ENCODE data around the gene KRTAP1-4. TPM values are rescaled to one million over a fixed set of nuclear protein-coding genes. Genes with fewer than 3 reads are reported as not detected.
"Not testable (repeated sequence)": the region's sequence is repeated elsewhere in the genome, so short reads cannot be mapped to it uniquely, and the experiment has no call there.

KRTAP1-4 gene
- total RNA-seq, 1 donor from 2014 or later, result not detected

- Mint-ChIP-seq H3K4me1 (ENCODE audit: low read depth) (peaks cover 8% of the 10 kb centered on the region), H3K9me3 (ENCODE audit: low read depth) (peaks cover 10% of the 10 kb centered on the region), H3K27me3 (ENCODE audit: low read depth) (no peaks in the 10 kb centered on the region), H3K4me3 (ENCODE audit: unreplicated experiment) (no peak overlapping the region), H3K27ac (ENCODE audit: unreplicated experiment) (no peak overlapping the region), H3K36me3 (ENCODE audit: low read depth) (peaks cover 3% of the 10 kb centered on the region)
- TF ChIP-seq CTCF (IDR thresholded peaks at IDR 0.05), result no peak
- no peak for DNase-seq (ENCODE audit: low spot score)
These were observed 24.0 kb upstream of the KRTAP1-4 start for GRCh38 chr17:41054025-41054424.

GRCh38 chr17:41052566-41052965 is 22.6 kb upstream of the KRTAP1-4 start:
- no peak for DNase-seq (ENCODE audit: low spot score)
- Mint-ChIP-seq H3K27ac (ENCODE audit: unreplicated experiment) (no peak overlapping the region), H3K4me3 (ENCODE audit: unreplicated experiment) (no peak overlapping the region)

GRCh38 chr17:41049110-41049509 is 19.1 kb upstream of the KRTAP1-4 start:
- Mint-ChIP-seq H3K36me3 (ENCODE audit: low read depth) (peaks cover 2% of the 10 kb centered on the region), H3K9me3 (ENCODE audit: low read depth) (peaks cover 6% of the 10 kb centered on the region), H3K4me3 (ENCODE audit: unreplicated experiment) (no peak overlapping the region), H3K4me1 (ENCODE audit: low read depth) (peaks cover 23% of the 10 kb centered on the region), H3K27ac (ENCODE audit: unreplicated experiment) (peak overlapping the region; percentile 60), H3K27me3 (ENCODE audit: low read depth) (no peaks in the 10 kb centered on the region)
- TF ChIP-seq CTCF (IDR thresholded peaks at IDR 0.05), result no peak
- no peak for DNase-seq (ENCODE audit: low spot score)

More at GRCh38 chr17:41052566-41052965, 22.6 kb upstream of the KRTAP1-4 start:
- Mint-ChIP-seq H3K27me3 (ENCODE audit: low read depth) (no peaks in the 10 kb centered on the region), H3K36me3 (ENCODE audit: low read depth) (peaks cover 3% of the 10 kb centered on the region), H3K9me3 (ENCODE audit: low read depth) (peaks cover 10% of the 10 kb centered on the region), H3K4me1 (ENCODE audit: low read depth) (peaks cover 20% of the 10 kb centered on the region)
- TF ChIP-seq CTCF (IDR thresholded peaks at IDR 0.05), result no peak

- peak overlapping the region; percentile 60 for H3K27ac Mint-ChIP-seq (ENCODE audit: unreplicated experiment)
- peaks cover 7% of the 10 kb centered on the region for H3K9me3 Mint-ChIP-seq (ENCODE audit: low read depth)
- no peaks in the 10 kb centered on the region for H3K36me3 Mint-ChIP-seq (ENCODE audit: low read depth)
- H3K4me1 Mint-ChIP-seq (ENCODE audit: low read depth), result peaks cover 23% of the 10 kb centered on the region
- H3K4me3 Mint-ChIP-seq (ENCODE audit: unreplicated experiment), result peak overlapping the region; percentile 9
- no peaks in the 10 kb centered on the region for H3K27me3 Mint-ChIP-seq (ENCODE audit: low read depth)
- no peak for DNase-seq (ENCODE audit: low spot score)
- no peak for TF ChIP-seq CTCF (IDR thresholded peaks at IDR 0.05)
These were observed 18.4 kb upstream of the KRTAP1-4 start for GRCh38 chr17:41048441-41048840.

- H3K27me3 Mint-ChIP-seq (ENCODE audit: low read depth); H3K9me3 Mint-ChIP-seq (ENCODE audit: low read depth); H3K36me3 Mint-ChIP-seq (ENCODE audit: low read depth); DNase-seq (ENCODE audit: low spot score); H3K4me3 Mint-ChIP-seq (ENCODE audit: unreplicated experiment): not testable (repeated sequence)
- peak within 1 kb of the TSS; percentile 60 for H3K27ac Mint-ChIP-seq (ENCODE audit: unreplicated experiment)
- peaks cover 23% of the 10 kb centered on the region for H3K4me1 Mint-ChIP-seq (ENCODE audit: low read depth)
These were observed 16.9 kb upstream of the KRTAP1-4 start, which contains the start of gene KRTAP2-1 for GRCh38 chr17:41046735-41047465. Gene KRTAP2-1, minus strand, starts transcription at chr17:41047316. Its CDS starts 49 bp downstream, at chr17:41047267.

- no peak for DNase-seq (ENCODE audit: low spot score)
These were observed 13.0 kb upstream of the KRTAP1-4 start for GRCh38 chr17:41042953-41043352.

More at GRCh38 chr17:41042953-41043352, 13.0 kb upstream of the KRTAP1-4 start:
- Mint-ChIP-seq H3K36me3 (ENCODE audit: low read depth) (peaks cover 1% of the 10 kb centered on the region), H3K9me3 (ENCODE audit: low read depth) (peaks cover 9% of the 10 kb centered on the region), H3K27me3 (ENCODE audit: low read depth) (no peaks in the 10 kb centered on the region), H3K4me3 (ENCODE audit: unreplicated experiment) (no peak overlapping the region), H3K27ac (ENCODE audit: unreplicated experiment) (no peak overlapping the region), H3K4me1 (ENCODE audit: low read depth) (peaks cover 7% of the 10 kb centered on the region)
- no peak for TF ChIP-seq CTCF (IDR thresholded peaks at IDR 0.05)

Data from chondrocyte (in vitro differentiated cells).